HepG2 (cell line): ENCODE results near the gene GNAT2. TPM values are rescaled to one million over a fixed set of nuclear protein-coding genes. Genes with fewer than 3 reads are reported as not detected.
"Not testable (repeated sequence)": the region's sequence is repeated elsewhere in the genome, so short reads cannot be mapped to it uniquely, and the experiment has no call there.

ENCODE experiments used
- ATAC-seq: fragments of 200-7000 bp; cut with Tn5 transposase; 3 replicates; pipeline ENCODE4 v1.9.1; 2020; ENCODE audit warnings: mild to moderate bottlenecking, moderate library complexity
- BruUV-seq: library from RNA; stranded (reverse); fragments of 400-500 nt; replicated peaks from 2 replicates; lab custom pipeline; 2021; lab: Mats Ljungman, UMichigan
- CTCF ChIA-PET: fragments of 300-600 bp; formaldehyde crosslinking; extraction: SDS; loops from one replicate; lab custom pipeline; 2021; ENCODE audit warnings: low total read pairs, inconsistent platforms, low intra/inter-chr PET ratio; lab: Yijun Ruan, JAX
- POLR2A ChIA-PET: fragments of 350-600 bp; sonication (Branson Sonifier 250); formaldehyde crosslinking; loops from one replicate; lab custom pipeline; 2020; ENCODE audit warnings: antibody characterized with exemption, inconsistent platforms; lab: Yijun Ruan, JAX
- DNase-seq: peaks from one replicate; pipeline ENCODE4 v3.0.0-alpha.2; 2015; ENCODE audit warnings: low spot score
- FAIRE-seq: peaks from 3 replicates; lab custom pipeline; 2011; peaks lifted over from hg19 to GRCh38; lab: Jason Lieb, UNC
- H2AFZ ChIP-seq: one replicate; pipeline ENCODE4 v1.6.1; 2011; ENCODE audit warnings: low read length, inconsistent platforms
- H3K27ac ChIP-seq: fragments of 300-600 bp; 3 replicates; pipeline ENCODE4 v1.8.0; 2011; ENCODE audit warnings: mixed run types, mild to moderate bottlenecking, mixed read lengths, low read length, inconsistent platforms; ENCODE audit not compliant: insufficient read depth; ENCODE audit errors: extremely low read length
- H3K27me3 ChIP-seq, 2 experiments: fragments of 200-600 bp in 1 of 2; 2 replicates in 1 of 2; 3 replicates in 1 of 2; pipeline versions ENCODE4 v1.6.0 to v1.8.0; 2011; ENCODE audit warnings: low read length in 2 of 2, mild to moderate bottlenecking in 2 of 2, moderate library complexity in 2 of 2, inconsistent platforms in 1 of 2; ENCODE audit not compliant: insufficient read depth in 2 of 2, control insufficient read depth in 1 of 2
- H3K36me3 ChIP-seq, 2 experiments: fragments of 200-600 bp in 1 of 2; replicated peaks in 1 of 2; 2 replicates in 1 of 2; 3 replicates in 1 of 2; pipeline versions ENCODE4 v1.5.1 to v1.8.0; 2011; ENCODE audit warnings: low read length in 2 of 2, inconsistent platforms in 1 of 2; ENCODE audit not compliant: insufficient read depth in 2 of 2, control insufficient read depth in 1 of 2
- H3K4me1 ChIP-seq: 2 replicates; pipeline ENCODE4 v1.5.1; 2012; ENCODE audit warnings: low read length, inconsistent platforms; ENCODE audit not compliant: insufficient read depth
- H3K4me2 ChIP-seq: 2 replicates; pipeline ENCODE4 v1.6.0; 2011; ENCODE audit warnings: low read depth, low read length, inconsistent platforms
- H3K4me3 ChIP-seq, 3 experiments: fragments of 200-600 bp in 1 of 3; sonication (generic), shearing (Covaris generic) in 1 of 3; replicated peaks in 1 of 3; 2 replicates each; pipeline ENCODE4 v1.5.1; 2011 to 2016; ENCODE audit warnings: low read length in 3 of 3, inconsistent platforms in 2 of 3, low read depth in 2 of 3, mild to moderate bottlenecking in 2 of 3, control low read depth in 1 of 3, mixed read lengths in 1 of 3; ENCODE audit not compliant: insufficient read depth in 1 of 3
- H3K79me2 ChIP-seq: one replicate; pipeline ENCODE4 v1.6.1; 2011; ENCODE audit warnings: low read length, inconsistent platforms; ENCODE audit not compliant: insufficient read depth
- H3K9ac ChIP-seq: 2 replicates; pipeline ENCODE4 v1.6.0; 2011; ENCODE audit warnings: mild to moderate bottlenecking, low read depth, low read length, inconsistent platforms; ENCODE audit not compliant: insufficient read depth
- H3K9me3 ChIP-seq: 2 replicates; pipeline ENCODE4 v1.5.1; 2012; ENCODE audit warnings: mild to moderate bottlenecking, low read length
- H4K20me1 ChIP-seq: 2 replicates; pipeline ENCODE4 v1.6.0; 2011; ENCODE audit warnings: inconsistent platforms, mild to moderate bottlenecking, low read length, moderate library complexity; ENCODE audit not compliant: insufficient read depth
- GTF3A ChIP-seq: sonication (generic); formaldehyde crosslinking; conservative IDR thresholded peaks from 2 replicates; pipeline ENCODE4 v1.4.0; 2020; ENCODE audit warnings: mild to moderate bottlenecking, missing genetic modification reagents
- NR2F1 ChIP-seq, 2 experiments: fragments of 450-650 bp in 1 of 2; formaldehyde crosslinking in 1 of 2; IDR thresholded peaks; 2 replicates each; pipeline versions ENCODE4 v1.5.0 to v1.6.1; 2016 to 2020; ENCODE audit warnings: mild to moderate bottlenecking in 1 of 2, missing compliant biosample characterization in 1 of 2, missing genetic modification reagents in 1 of 2, moderate library complexity in 1 of 2
- RNF2 ChIP-seq: fragments of 450-650 bp; conservative IDR thresholded peaks from 2 replicates; pipeline ENCODE4 v1.6.1; 2016; ENCODE audit warnings: low read depth
- TMF1 ChIP-seq: sonication (generic); formaldehyde crosslinking; IDR thresholded peaks from 2 replicates; pipeline ENCODE4 v1.8.1; 2022; ENCODE audit warnings: low read depth, missing genetic modification reagents
- XBP1 ChIP-seq: sonication (generic); formaldehyde crosslinking; IDR thresholded peaks from 2 replicates; pipeline ENCODE4 v1.5.0; 2020; ENCODE audit warnings: missing genetic modification reagents
- YY1 ChIP-seq: IDR thresholded peaks from 2 replicates; pipeline ENCODE4 v1.6.1; 2011; ENCODE audit warnings: low read length, low read depth, moderate library complexity, mild to moderate bottlenecking; ENCODE audit not compliant: insufficient read depth, insufficient replicate concordance
- ZBTB20 ChIP-seq: sonication (generic); formaldehyde crosslinking; IDR thresholded peaks from 2 replicates; pipeline ENCODE4 v1.8.1; 2023; ENCODE audit warnings: missing genetic modification reagents, low read depth, mild to moderate bottlenecking, borderline replicate concordance
- ZNF746 ChIP-seq: sonication (generic); formaldehyde crosslinking; IDR thresholded peaks from 2 replicates; pipeline ENCODE4 v1.8.0; 2022; ENCODE audit warnings: mild to moderate bottlenecking, missing genetic modification reagents
- WGBS: methylation state at CpG from one replicate; pipeline ENCODE4 v1.1.6; 2017; ENCODE audit warnings: low lambda C conversion rate; 5-methylcytosine and 5-hydroxymethylcytosine counted together
- in situ Hi-C: cut with HindIII; loops from 2 replicates; pipeline ENCODE4 v1.10.0; 2017; ENCODE audit warnings: low pct_unique_long_range_greater_than_20kb; ENCODE audit not compliant: extremely low pct_ligation_motif_present
- intact Hi-C: fragments of 100-400 bp; cut with micrococcal nuclease; formaldehyde crosslinking; loops from one replicate; pipeline ENCODE4 v1.10.0; 2022; ENCODE audit not compliant: unreplicated experiment
- polyA plus RNA-seq, 8 experiments: library from polyadenylated mRNA; depleted of rRNA in 3 of 8; stranded (reverse) in 7 of 8; unstranded in 1 of 8; fragments of >200 nt; fragmentation: Illumina TruSeq in 4 of 8; extraction: Trizol in 4 of 8; gene quantifications; 2 replicates each; pipeline versions ENCODE4 v1.2.1 to v1.2.3, GENCODE V29; 2011 to 2016; ENCODE audit warnings: low read depth in 4 of 8, missing spikeins in 1 of 8, mixed read lengths in 1 of 8; ENCODE audit not compliant: insufficient read depth in 1 of 8
- total RNA-seq, 5 experiments: library from RNA; depleted of rRNA; stranded (reverse); fragments of >200 nt; fragmentation: Illumina TruSeq; extraction: Trizol; gene quantifications; 2 replicates each; pipeline ENCODE4 v1.2.3, GENCODE V29; 2016; ENCODE audit warnings: low read depth in 1 of 5
- TF ChIP-seq, protein P1 (sequence below): IDR thresholded peaks from 2 replicates; pipeline ENCODE4 v1.6.1; 2016; ENCODE audit warnings: low read depth, borderline replicate concordance
- TF ChIP-seq, protein P2 (sequence below): sonication (generic); formaldehyde crosslinking; IDR thresholded peaks from 2 replicates; pipeline ENCODE4 v1.4.0; 2020; ENCODE audit warnings: mild to moderate bottlenecking, low read depth, missing genetic modification reagents
- TF ChIP-seq, protein P3 (sequence below): sonication (generic); formaldehyde crosslinking; IDR thresholded peaks from 2 replicates; pipeline ENCODE4 v1.5.0; 2020; ENCODE audit warnings: mild to moderate bottlenecking, low read depth, missing genetic modification reagents, borderline replicate concordance

The GNAT2 gene
- total and polyA plus RNA-seq, 2 of the 13 experiments (the other 11 are each of a cell fraction or from before 2014, with no cell fraction given): 0.08 to 0.20 TPM

GRCh38 chr1:109664671-109665070, 45.3 kb upstream of the GNAT2 start:
- H2AFZ ChIP-seq: no peak overlapping the region
- in situ Hi-C loops (loop anchor here (10.0 kb wide), 1 partner anchor 50 kb away; the partner anchor contains the start of gene GSTM5), intact Hi-C loops (no loop called here)
- TF ChIP-seq, protein P1, sequence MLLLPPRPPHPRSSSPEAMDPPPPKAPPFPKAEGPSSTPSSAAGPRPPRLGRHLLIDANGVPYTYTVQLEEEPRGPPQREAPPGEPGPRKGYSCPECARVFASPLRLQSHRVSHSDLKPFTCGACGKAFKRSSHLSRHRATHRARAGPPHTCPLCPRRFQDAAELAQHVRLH (CRISPR knock-in tag): no peak
- TF ChIP-seq, protein P2, sequence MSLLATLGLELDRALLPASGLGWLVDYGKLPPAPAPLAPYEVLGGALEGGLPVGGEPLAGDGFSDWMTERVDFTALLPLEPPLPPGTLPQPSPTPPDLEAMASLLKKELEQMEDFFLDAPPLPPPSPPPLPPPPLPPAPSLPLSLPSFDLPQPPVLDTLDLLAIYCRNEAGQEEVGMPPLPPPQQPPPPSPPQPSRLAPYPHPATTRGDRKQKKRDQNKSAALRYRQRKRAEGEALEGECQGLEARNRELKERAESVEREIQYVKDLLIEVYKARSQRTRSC (CRISPR knock-in tag): no peak
- TF ChIP-seq TMF1 (CRISPR knock-in tag): no peak
- DNase-seq (no peak), ATAC-seq (no peak), FAIRE-seq (no peak)
- 38% methylated on average over 1 of the region's 1 CpG for WGBS
- no TSS peak for BruUV-seq
- no peaks in the 10 kb centered on the region; a peak in 2 of 5 replicates for H3K36me3 ChIP-seq
- no peaks in the 10 kb centered on the region for H3K27me3 ChIP-seq
- H3K27ac ChIP-seq: no peak overlapping the region
- H3K9me3 ChIP-seq: no peaks in the 10 kb centered on the region
- no peak overlapping the region for H3K9ac ChIP-seq
- H3K4me3 ChIP-seq: no peak overlapping the region
- peaks cover 20% of the 10 kb centered on the region for H3K4me1 ChIP-seq
- CTCF ChIA-PET: no interaction called here
- POLR2A ChIA-PET: no interaction called here
- no peaks in the 10 kb centered on the region for H4K20me1 ChIP-seq
- H3K79me2 ChIP-seq: no peaks in the 10 kb centered on the region
- H3K4me2 ChIP-seq: no peak overlapping the region

DNA sequence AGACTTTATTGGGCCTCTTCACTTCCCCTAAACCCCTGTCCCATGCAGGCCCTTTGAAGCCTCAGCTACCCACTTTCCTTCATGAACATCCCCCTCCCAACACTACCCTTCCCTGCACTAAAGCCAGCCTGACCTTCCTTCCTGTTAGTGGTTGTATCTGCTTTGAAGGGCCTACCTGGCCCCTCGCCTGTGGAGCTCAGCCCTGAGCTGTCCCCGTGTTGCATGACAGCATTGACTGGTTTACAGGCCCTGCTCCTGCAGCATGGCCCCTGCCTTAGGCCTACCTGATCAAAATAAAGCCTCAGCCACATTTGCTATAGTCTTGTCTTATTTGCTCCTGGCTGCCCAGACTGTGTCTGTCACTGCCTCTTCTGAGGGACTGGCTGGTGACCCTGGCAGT, 42.0 kb upstream of the GNAT2 start:
- DNase-seq (no peak), FAIRE-seq (no peak), ATAC-seq (no peak)
- TF ChIP-seq ZBTB20 (CRISPR knock-in tag) (no peak), XBP1 (no peak), YY1 (no peak), ZNF746 (CRISPR knock-in tag) (no peak), RNF2 (no peak), NR2F1 (CRISPR knock-in tag; IDR thresholded peaks at IDR 0.05) (no peak), GTF3A (CRISPR knock-in tag) (no peak)
- TF ChIP-seq, protein P3, sequence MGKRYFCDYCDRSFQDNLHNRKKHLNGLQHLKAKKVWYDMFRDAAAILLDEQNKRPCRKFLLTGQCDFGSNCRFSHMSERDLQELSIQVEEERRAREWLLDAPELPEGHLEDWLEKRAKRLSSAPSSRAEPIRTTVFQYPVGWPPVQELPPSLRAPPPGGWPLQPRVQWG (CRISPR knock-in tag): no peak
- POLR2A ChIA-PET: no interaction called here
- Histone ChIP-seq H3K27me3 (no peaks in the 10 kb centered on the region), H2AFZ (no peak overlapping the region), H3K4me2 (no peak overlapping the region), H3K27ac (no peak overlapping the region), H4K20me1 (no peaks in the 10 kb centered on the region), H3K9me3 (no peaks in the 10 kb centered on the region), H3K4me1 (peaks cover 22% of the 10 kb centered on the region; the same call in 1 of the 2 replicates), H3K9ac (no peak overlapping the region), H3K4me3 (no peak overlapping the region), H3K36me3 (no peaks in the 10 kb centered on the region; a peak in 2 of 5 replicates), H3K79me2 (no peaks in the 10 kb centered on the region)
- WGBS: 88% methylated on average over 2 of the region's 2 CpGs
- no TSS peak for BruUV-seq
- in situ Hi-C loops (loop anchor here (10.0 kb wide), 1 partner anchor 53 kb away; the partner anchor contains the start of gene GSTM5), intact Hi-C loops (no loop called here)
- CTCF ChIA-PET: no interaction called here

GRCh38 chr1:109660691-109661026, 41.2 kb upstream of the GNAT2 start:
- H3K4me2 ChIP-seq, H3K79me2 ChIP-seq, DNase-seq, ATAC-seq, FAIRE-seq, H3K4me3 ChIP-seq, H4K20me1 ChIP-seq, intact Hi-C loops, H2AFZ ChIP-seq, POLR2A ChIA-PET, H3K27ac ChIP-seq, H3K9me3 ChIP-seq, H3K9ac ChIP-seq, CTCF ChIA-PET, H3K36me3 ChIP-seq, BruUV-seq, H3K27me3 ChIP-seq: not testable (repeated sequence)
- H3K4me1 ChIP-seq: peaks cover 22% of the 10 kb centered on the region; the same call in 1 of the 2 replicates
- WGBS: 94% methylated on average over 2 of the region's 4 CpGs
- in situ Hi-C loops: loop anchor here (10.0 kb wide), 1 partner anchor 54 kb away; the partner anchor contains the start of gene GSTM5
